Measurements from ENCODE around the gene TMEM54. TPM values are rescaled to one million over a fixed set of nuclear protein-coding genes. Genes with fewer than 3 reads are reported as not detected.
A peak's percentile ranks its signal among the peaks of the same experiment; 100 is the strongest.

The TMEM54 gene
- total RNA-seq, 2 donors from 2014 or later, result 0.37 to 0.80 TPM

DNA sequence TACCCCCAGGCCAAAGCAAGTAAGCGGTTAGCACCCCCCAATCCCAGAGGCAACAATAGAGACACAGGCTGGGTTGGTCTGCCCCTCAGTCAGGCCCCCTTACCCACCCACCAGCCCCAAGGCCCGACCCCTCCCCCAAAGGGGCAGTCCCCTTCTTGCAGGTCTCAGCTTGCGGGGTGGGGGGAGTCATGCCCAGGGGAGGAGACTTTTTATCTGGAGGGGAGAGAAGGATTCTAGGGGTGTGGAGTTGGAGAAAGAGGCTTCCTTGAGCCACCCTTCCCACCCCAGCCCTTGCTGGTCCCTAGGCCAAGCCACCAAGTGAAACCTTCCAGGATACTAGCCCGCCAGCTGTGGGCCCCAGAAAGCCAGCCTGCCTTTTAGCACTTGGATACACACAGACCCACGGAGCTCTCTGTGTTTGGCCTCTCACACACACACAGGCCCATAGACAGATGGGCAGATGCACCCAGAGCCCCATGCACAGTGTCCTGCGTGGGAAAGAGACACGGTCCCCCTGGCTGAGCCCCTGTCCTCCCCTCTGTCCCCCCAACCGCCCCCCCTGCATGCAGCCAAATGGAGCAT, 7.1 kb downstream of the TMEM54 start:
- Mint-ChIP-seq H3K27me3 (peaks cover 46% of the 10 kb centered on the region), H3K4me1 (peaks cover 5% of the 10 kb centered on the region), H3K4me3 (peak overlapping the region; percentile 68), H3K36me3 (ENCODE audit: low read depth) (peaks cover 6% of the 10 kb centered on the region), H3K9me3 (no peaks in the 10 kb centered on the region), H3K27ac (no peak overlapping the region)
- ATAC-seq (replicated peaks), result no peak

DNA sequence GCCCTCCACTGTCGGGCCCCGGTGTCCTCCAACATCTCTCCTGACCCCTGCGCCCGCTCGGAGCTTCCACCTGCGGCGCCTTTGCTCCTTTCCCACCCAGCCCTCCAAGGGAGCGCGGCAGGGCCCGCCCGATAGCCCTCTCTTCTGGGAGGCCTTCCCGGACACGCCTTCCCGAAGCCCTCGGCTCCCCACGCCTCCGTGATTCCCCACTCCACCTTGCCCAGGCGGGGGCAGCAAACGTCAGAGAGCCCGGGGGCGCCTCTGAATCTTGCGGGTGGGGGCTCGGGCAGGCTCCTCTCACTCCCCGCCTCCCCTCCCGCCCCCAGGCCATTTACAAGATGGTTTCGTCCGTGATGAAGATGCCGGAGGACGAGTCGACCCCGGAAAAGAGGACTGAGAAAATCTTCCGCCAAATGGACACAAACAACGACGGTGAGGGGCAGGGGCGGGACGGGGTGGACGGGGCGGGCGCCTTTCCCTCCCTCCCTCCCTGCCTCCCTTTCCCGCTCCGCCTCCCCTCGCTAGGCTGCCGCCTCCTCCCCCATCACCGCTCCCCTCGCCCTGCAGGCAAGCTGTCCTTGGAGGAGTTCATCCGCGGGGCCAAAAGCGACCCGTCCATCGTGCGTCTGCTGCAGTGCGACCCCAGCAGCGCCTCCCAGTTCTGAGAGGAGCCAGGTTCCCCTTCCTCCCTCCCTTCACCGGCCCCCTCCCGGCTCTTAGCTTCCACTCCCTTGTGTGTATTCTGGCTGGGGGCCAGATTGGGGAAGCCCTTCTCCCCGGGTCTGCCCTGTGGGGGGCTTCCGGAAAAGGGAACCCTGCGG, 7.8 kb downstream of the TMEM54 start:
- Mint-ChIP-seq H3K9me3 (no peaks in the 10 kb centered on the region), H3K4me1 (peaks cover 5% of the 10 kb centered on the region), H3K36me3 (ENCODE audit: low read depth) (peaks cover 6% of the 10 kb centered on the region), H3K4me3 (peak overlapping the region; percentile 68), H3K27ac (no peak overlapping the region), H3K27me3 (peaks cover 45% of the 10 kb centered on the region)
- peak; percentile 49 for ATAC-seq (replicated peaks)

DNA sequence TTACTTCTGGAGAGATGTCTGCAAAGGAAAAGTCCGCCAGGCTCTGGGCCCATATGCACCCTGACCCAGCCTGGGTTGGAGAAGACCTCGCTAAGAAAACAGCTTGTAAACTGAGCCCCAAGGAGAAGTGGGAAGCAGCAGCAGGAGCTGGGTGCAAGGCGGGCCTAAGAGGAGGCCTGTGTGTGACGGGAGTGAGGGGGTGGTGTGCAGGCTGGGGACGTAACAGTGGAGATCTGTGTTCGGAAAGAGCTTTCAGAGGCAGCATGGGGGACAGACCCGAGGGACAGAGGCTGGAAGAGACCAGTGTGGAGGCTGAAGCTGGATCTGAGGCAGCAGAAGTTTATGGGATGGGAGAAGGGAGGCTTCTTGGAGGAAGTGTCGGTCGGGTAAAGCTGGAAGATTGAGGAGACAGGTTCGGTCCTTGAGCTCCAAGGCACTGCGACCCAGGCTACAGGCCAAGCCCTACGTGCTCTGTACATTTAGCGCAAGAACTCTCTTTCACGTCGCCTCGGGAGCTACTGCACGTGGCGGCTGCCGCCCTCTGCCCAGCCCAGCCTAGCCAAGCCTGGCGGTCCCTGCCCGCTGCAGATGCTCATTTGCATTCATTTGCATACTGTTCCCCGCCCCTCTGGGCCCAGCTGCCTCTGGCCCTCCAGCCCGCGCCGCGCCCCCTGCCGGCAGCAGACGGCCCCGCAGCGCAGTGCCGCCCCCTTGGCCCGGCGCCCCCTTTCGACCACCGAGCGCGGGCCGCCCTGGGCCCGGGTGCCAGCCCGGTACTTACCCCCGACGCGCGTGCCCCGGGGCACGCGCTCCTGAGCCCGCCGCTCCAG, 8.6 kb downstream of the TMEM54 start:
- ATAC-seq (replicated peaks), result peak; percentile 73
- Mint-ChIP-seq H3K4me1 (peaks cover 5% of the 10 kb centered on the region), H3K9me3 (no peaks in the 10 kb centered on the region), H3K27ac (no peak overlapping the region), H3K27me3 (peaks cover 53% of the 10 kb centered on the region), H3K36me3 (ENCODE audit: low read depth) (peaks cover 6% of the 10 kb centered on the region), H3K4me3 (peak overlapping the region; percentile 68)

DNA sequence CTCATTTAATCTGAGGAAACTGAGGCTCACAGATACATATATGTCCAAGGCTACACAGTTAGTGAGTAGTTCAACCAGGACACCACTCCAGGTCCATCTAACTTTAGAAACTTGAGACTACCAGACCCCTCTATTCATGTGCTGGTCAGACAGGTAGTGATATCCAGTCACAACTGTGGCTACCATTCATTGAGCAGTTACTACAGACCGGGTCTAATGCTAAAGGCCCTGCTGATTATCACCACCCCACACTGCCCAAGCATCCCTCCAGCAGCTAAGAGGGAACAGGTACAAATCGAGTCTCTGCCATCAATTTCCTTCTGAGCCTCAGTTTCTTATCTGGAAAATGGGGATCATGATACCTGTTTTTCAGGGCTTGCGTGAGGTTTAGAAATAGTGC, 9.6 kb downstream of the TMEM54 start:
- Mint-ChIP-seq H3K4me3 (peak overlapping the region; percentile 68), H3K9me3 (no peaks in the 10 kb centered on the region), H3K27ac (no peak overlapping the region), H3K36me3 (ENCODE audit: low read depth) (peaks cover 6% of the 10 kb centered on the region), H3K4me1 (peaks cover 5% of the 10 kb centered on the region), H3K27me3 (peaks cover 61% of the 10 kb centered on the region)
- ATAC-seq (replicated peaks), result no peak

DNA sequence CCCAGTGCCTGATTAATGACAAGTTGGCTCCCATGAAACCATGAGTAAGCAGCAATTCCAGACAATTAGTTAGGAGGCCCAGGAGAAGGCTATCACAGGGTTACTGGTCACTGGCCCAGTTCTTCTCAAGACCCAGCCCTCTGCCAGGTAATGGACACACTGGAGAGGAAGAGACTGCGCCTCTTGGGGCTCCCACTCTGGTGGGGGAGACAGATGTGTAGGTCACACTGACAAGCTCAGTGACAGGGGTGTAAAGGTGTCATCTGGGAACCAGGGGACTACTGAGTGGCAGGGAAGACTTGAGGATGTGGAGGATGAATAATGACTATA, 10.0 kb downstream of the TMEM54 start:
- H3K4me1 Mint-ChIP-seq, result peaks cover 5% of the 10 kb centered on the region
- H3K9me3 Mint-ChIP-seq, result no peaks in the 10 kb centered on the region
- H3K27ac Mint-ChIP-seq, result no peak overlapping the region
- ATAC-seq (replicated peaks), result no peak
- H3K27me3 Mint-ChIP-seq, result peaks cover 61% of the 10 kb centered on the region
- peaks cover 6% of the 10 kb centered on the region for H3K36me3 Mint-ChIP-seq (ENCODE audit: low read depth)
- H3K4me3 Mint-ChIP-seq, result no peak overlapping the region

DNA sequence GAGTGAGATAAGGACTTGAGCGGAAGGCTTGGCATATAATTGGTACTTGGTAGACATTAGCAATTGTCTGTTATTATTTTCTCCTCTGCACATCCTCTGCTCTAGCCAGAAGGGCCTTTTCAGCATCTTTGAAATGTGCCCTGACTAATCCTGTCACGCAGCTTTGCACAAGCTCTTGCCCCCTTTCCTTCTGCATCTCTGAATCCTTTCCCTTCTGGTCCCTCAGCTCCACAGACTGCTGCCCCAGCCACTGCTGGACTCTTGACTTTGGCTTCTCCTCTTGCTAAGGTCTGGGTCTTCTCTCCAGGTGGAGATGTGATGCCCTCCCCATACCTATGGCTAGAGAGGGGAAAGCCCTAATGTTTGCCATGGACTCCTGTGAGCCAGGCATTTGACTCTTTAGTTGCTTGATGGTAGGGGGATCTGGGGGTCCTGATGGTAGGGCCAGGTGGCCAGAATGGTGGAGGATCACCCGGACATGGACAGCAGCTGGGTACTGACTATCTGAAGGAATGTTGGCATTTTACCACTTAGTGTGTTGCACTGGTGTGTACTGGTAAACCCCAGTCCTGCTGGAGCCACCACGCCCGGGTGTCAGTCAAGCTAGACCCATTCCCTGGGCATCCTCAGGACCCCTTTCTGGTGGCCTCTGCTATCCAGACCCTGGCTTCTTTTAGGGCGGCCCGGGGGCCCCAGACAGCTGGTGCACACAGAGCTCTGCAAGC, 10.5 kb downstream of the TMEM54 start:
- no peak overlapping the region for H3K4me3 Mint-ChIP-seq
- no peak overlapping the region for H3K27ac Mint-ChIP-seq
- H3K9me3 Mint-ChIP-seq, result no peaks in the 10 kb centered on the region
- no peak for ATAC-seq (replicated peaks)
- H3K36me3 Mint-ChIP-seq (ENCODE audit: low read depth), result peaks cover 6% of the 10 kb centered on the region
- H3K4me1 Mint-ChIP-seq, result peaks cover 5% of the 10 kb centered on the region
- H3K27me3 Mint-ChIP-seq, result peaks cover 60% of the 10 kb centered on the region

DNA sequence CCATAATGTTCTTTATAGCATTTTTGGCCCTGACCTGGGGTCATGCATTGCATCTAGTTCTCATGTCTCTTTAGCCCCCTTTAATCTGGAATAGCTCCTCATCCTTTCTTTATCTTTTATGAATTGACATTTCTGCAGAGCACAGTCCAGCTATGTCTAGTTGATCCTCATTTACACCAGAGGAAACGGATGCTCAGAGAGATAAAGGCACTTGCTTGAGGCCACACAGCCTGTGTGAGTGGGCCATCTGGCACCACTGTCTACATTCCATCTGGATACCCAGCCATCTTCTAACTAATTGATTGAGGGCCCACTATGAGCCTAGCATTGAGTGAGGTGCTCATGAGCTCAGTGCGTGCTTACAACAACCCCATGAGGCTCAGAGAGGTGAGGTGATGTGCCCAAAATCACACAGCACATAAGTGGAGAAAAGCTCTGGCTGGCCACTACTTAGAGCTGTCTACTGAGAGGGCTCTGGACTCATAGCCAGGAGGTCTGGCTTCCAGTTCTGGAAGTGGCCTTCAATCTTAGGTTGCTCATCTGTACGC, 11.4 kb downstream of the TMEM54 start:
- Mint-ChIP-seq H3K9me3 (no peaks in the 10 kb centered on the region), H3K36me3 (ENCODE audit: low read depth) (peaks cover 6% of the 10 kb centered on the region), H3K27ac (no peak overlapping the region), H3K4me1 (peaks cover 5% of the 10 kb centered on the region), H3K27me3 (peaks cover 65% of the 10 kb centered on the region), H3K4me3 (no peak overlapping the region)
- no peak for ATAC-seq (replicated peaks)

DNA sequence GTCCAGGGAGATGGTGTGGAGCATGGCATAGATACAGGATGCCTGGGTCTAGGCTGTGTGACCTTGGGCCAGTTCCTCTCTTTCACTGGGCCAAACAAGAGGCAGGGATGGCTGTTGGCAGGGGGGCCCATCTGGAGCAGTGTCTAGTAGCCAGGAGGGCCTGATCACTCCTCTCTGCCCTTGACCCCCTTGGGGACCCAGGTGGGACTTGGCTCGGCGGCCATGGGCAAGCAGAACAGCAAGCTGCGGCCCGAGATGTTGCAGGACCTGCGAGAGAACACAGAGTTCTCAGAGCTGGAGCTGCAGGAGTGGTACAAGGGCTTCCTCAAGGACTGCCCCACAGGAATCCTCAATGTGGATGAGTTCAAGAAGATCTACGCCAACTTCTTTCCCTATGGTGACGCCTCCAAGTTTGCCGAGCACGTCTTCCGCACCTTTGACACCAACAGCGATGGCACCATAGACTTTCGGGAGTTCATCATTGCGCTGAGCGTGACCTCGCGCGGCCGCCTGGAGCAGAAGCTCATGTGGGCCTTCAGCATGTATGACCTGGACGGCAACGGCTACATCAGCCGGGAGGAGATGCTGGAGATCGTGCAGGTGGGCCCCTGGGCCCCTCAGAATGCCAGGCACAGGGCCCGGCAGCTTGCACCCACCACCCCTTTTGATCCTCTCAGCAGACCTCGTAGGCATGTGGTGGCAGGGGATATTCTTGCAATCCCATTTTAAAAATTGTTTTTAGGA, 12.3 kb downstream of the TMEM54 start:
- H3K27me3 Mint-ChIP-seq, result peaks cover 70% of the 10 kb centered on the region
- H3K27ac Mint-ChIP-seq, result no peak overlapping the region
- H3K36me3 Mint-ChIP-seq (ENCODE audit: low read depth), result peaks cover 6% of the 10 kb centered on the region
- H3K9me3 Mint-ChIP-seq, result no peaks in the 10 kb centered on the region
- H3K4me1 Mint-ChIP-seq, result peaks cover 5% of the 10 kb centered on the region
- no peak overlapping the region for H3K4me3 Mint-ChIP-seq
- ATAC-seq (replicated peaks), result no peak

DNA sequence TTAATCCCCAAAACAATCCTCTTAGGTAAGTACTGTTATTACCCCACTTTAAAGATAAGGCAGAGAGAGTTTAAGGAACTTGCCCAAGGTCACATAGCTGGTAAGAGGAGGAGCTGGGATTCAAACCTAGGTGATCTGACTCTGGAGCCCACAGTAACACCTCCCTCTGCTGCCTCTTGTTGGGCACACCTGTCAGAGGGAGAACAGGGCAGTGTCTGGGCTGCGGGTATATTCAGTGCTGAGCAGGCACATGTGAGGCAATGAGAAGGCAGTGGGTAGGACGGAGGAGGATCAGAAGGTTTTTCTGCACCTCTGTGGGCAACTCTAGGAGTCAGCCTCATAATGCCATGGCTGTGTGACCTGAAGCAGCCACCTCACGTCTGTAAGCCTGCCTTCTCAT, 13.1 kb downstream of the TMEM54 start:
- Mint-ChIP-seq H3K4me3 (no peak overlapping the region), H3K36me3 (ENCODE audit: low read depth) (peaks cover 6% of the 10 kb centered on the region), H3K27me3 (peaks cover 75% of the 10 kb centered on the region), H3K9me3 (no peaks in the 10 kb centered on the region), H3K27ac (no peak overlapping the region), H3K4me1 (peaks cover 5% of the 10 kb centered on the region)
- ATAC-seq (replicated peaks), result no peak

DNA sequence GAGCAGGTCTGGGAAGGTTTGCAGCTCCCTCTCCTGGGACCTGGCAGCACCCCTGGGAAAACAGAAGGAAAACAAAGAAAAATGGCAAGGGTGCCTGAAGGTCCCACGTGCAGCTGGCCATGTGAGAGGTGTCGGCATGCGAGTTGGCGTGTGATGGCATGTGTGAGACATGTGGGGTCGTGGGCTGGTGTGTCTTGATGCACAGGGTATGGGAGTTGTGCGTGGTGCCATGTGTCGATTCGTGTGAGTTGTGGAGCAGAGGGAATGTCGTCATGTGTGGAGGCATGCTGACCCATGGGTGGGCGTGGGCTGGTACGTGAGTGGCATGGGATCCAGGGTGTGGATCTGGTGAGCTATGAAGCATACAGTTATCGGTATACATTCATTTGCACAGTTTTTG, 13.6 kb downstream of the TMEM54 start:
- H3K36me3 Mint-ChIP-seq (ENCODE audit: low read depth), result peaks cover 5% of the 10 kb centered on the region
- no peak overlapping the region for H3K27ac Mint-ChIP-seq
- H3K4me3 Mint-ChIP-seq, result no peak overlapping the region
- peaks cover 75% of the 10 kb centered on the region for H3K27me3 Mint-ChIP-seq
- H3K9me3 Mint-ChIP-seq, result no peaks in the 10 kb centered on the region
- no peak for ATAC-seq (replicated peaks)
- peaks cover 5% of the 10 kb centered on the region for H3K4me1 Mint-ChIP-seq

DNA sequence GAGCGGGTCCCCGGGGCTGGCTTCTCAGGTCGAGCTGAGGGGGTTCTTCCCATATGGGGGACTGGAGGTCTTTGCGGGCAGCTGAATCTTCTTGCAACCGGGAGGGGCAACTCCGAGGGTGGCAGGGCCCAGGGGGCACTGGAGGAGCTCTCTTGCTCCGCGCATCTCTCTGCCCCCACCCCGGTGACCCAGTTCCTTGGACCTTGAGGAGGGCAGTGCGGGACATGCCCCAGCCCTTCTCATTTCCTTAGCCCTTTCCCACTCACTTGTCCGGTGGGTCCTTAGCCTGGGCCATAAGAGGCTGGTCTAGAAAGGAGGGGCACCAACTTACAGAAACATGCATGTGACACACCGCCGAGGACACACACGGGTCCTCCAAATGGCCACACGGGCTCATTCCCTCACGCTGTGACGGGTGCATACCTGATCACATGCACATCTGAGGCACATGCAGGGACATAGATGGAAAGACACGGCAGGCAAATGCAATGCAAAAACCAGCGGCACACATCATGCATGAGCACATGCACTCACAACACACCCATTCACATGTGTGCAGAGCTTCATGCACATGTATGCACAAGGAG, 14.3 kb downstream of the TMEM54 start:
- no peak overlapping the region for H3K27ac Mint-ChIP-seq
- no peak for ATAC-seq (replicated peaks)
- no peaks in the 10 kb centered on the region for H3K4me1 Mint-ChIP-seq
- H3K9me3 Mint-ChIP-seq, result no peaks in the 10 kb centered on the region
- peaks cover 68% of the 10 kb centered on the region for H3K27me3 Mint-ChIP-seq
- H3K36me3 Mint-ChIP-seq (ENCODE audit: low read depth), result no peaks in the 10 kb centered on the region
- no peak overlapping the region for H3K4me3 Mint-ChIP-seq

DNA sequence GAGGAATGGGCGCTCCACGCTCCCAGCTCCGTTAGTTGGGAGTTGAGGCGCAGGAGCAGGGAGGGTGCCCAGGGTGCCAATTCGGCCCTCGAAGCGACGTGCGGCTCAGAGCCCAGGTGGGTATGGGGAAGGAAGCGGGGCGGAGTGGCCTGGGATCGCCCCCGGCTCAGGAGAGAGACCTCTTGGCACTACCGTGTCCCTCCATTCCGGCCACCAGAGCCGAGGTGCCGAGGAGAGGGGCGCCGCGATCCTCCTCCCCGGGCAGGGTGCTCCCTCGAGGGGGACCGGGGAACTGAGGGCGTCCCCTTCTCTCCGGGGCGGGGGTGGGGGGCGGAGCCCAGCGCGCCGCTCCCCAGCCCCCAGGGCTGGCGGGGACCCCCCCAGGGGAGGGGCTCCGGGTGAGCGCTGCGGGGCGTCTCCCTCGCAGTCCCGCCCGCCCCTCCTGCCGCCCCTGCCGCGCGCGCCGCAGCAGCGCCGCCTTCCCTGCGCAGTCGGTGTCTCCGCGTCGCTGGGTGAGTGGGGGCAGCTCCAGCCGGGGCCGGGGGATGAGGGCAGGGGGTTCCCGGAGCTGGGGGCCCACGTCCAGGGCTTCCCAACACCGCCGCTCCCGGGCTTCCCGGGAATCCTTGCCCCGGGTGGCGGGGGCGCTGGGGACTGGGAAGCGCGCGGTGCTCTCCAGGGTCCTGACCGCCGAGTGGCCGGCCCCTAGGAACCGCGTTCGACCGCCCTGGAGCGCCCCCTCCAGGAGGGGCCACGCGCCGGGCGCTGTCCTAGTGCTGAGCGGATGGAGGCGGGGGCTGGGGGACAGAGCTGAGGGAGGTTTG, 15.0 kb downstream of the TMEM54 start, which contains the start of gene HPCA:
HPCA (plus strand) TSS at position 488 of the 824 bp plus-strand sequence. CDS start 2,408 bp downstream, outside the sequence.
- Mint-ChIP-seq H3K27ac (no peak within 1 kb of the TSS), H3K36me3 (ENCODE audit: low read depth) (no peaks in the 10 kb centered on the region), H3K27me3 (peaks cover 61% of the 10 kb centered on the region), H3K4me3 (no peak within 1 kb of the TSS), H3K4me1 (no peaks in the 10 kb centered on the region), H3K9me3 (no peaks in the 10 kb centered on the region)
- ATAC-seq (replicated peaks), result peak; percentile 34

DNA sequence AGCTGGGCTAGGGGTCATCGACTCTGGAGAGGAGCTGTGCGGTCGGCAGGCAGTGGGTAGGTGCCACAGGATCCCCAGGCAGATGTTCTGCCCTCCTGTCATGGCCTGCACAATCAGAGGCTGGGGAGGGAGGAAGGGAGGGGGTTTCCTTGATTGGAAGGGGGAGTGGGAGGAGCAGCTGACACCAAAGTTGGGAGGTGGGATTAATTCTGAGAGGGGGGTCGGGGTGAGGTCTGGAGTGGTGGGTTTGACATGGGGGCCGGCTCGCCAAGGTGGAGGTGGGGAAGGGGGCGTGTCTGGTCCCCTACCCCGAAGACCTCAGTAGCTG, 15.5 kb downstream of the TMEM54 start:
- Mint-ChIP-seq H3K36me3 (ENCODE audit: low read depth) (no peaks in the 10 kb centered on the region), H3K27me3 (peaks cover 59% of the 10 kb centered on the region), H3K9me3 (no peaks in the 10 kb centered on the region), H3K27ac (no peak overlapping the region), H3K4me3 (no peak overlapping the region), H3K4me1 (no peaks in the 10 kb centered on the region)
- ATAC-seq (replicated peaks), result no peak

Measured in activated T-helper 17 cell treated with anti-CD3 and anti-CD28 coated beads, Interleukin-2, amount 50 U/mL, for 72 hours (primary cell).